Ishikawa (cell line): Measurements from ENCODE around the gene AEBP1.

Experiments used
- CEBPB ChIP-seq: IDR thresholded peaks from 2 replicates; pipeline ENCODE4 v1.6.1; 2012
- CREB1 ChIP-seq: IDR thresholded peaks from 2 replicates; pipeline ENCODE4 v1.6.1; 2012; ENCODE audit warnings: low read depth
- EGR1 ChIP-seq: IDR thresholded peaks from 2 replicates; pipeline ENCODE4 v1.6.1; 2012
- EP300 ChIP-seq: IDR thresholded peaks from 2 replicates; pipeline ENCODE4 v1.6.1; 2012; ENCODE audit warnings: borderline replicate concordance
- FOXM1 ChIP-seq: IDR thresholded peaks from 2 replicates; pipeline ENCODE4 v1.6.1; 2012; ENCODE audit warnings: low read depth, borderline replicate concordance
- MAX ChIP-seq: IDR thresholded peaks from 2 replicates; pipeline ENCODE4 v1.6.1; 2012
- NFIC ChIP-seq: IDR thresholded peaks from 2 replicates; pipeline ENCODE4 v1.6.1; 2012
- RAD21 ChIP-seq: IDR thresholded peaks from 2 replicates; pipeline ENCODE4 v1.6.1; 2012; ENCODE audit warnings: low read depth
- REST ChIP-seq: IDR thresholded peaks from 2 replicates; pipeline ENCODE4 v1.6.1; 2012; ENCODE audit warnings: low read depth, mild to moderate bottlenecking
- TAF1 ChIP-seq: IDR thresholded peaks from 2 replicates; pipeline ENCODE4 v1.6.1; 2012; ENCODE audit warnings: low read depth, mild to moderate bottlenecking
- TCF12 ChIP-seq: IDR thresholded peaks from 2 replicates; pipeline ENCODE4 v1.6.1; 2012; ENCODE audit warnings: low read depth
- TEAD4 ChIP-seq: IDR thresholded peaks from 2 replicates; pipeline ENCODE4 v1.6.1; 2012
- USF1 ChIP-seq: IDR thresholded peaks from 2 replicates; pipeline ENCODE4 v1.6.1; 2012
- YY1 ChIP-seq: IDR thresholded peaks from 2 replicates; pipeline ENCODE4 v1.6.1; 2012; ENCODE audit warnings: low read depth
- ZBTB7A ChIP-seq: IDR thresholded peaks from 2 replicates; pipeline ENCODE4 v1.6.1; 2012; ENCODE audit warnings: low read depth

The AEBP1 gene

GRCh38 chr7:44159824-44160630, 55.9 kb downstream of the AEBP1 start:
- TF ChIP-seq RAD21 (no peak), TAF1 (no peak), EP300 (no peak), REST (no peak), CEBPB (no peak), CREB1 (no peak), FOXM1 (no peak), ZBTB7A (no peak)

- TF ChIP-seq RAD21 (no peak), ZBTB7A (no peak), TCF12 (no peak), CREB1 (no peak), EGR1 (no peak), NFIC (no peak), CEBPB (no peak), FOXM1 (no peak), MAX (no peak), USF1 (no peak), TAF1 (no peak), TEAD4 (no peak)
Measured at GRCh38 chr7:44161371-44161770, 57.2 kb downstream of the AEBP1 start.

- TF ChIP-seq YY1 (no peak), ZBTB7A (no peak), NFIC (no peak), TCF12 (no peak), MAX (no peak), RAD21 (no peak), CEBPB (no peak), EP300 (no peak), EGR1 (no peak), USF1 (no peak), CREB1 (no peak), REST (no peak), TEAD4 (no peak), TAF1 (no peak), FOXM1 (no peak)
Measured at GRCh38 chr7:44162179-44162578, 58.0 kb downstream of the AEBP1 start.

- no peak for TF ChIP-seq EGR1
Measured at GRCh38 chr7:44162785-44163395, 58.7 kb downstream of the AEBP1 start.

GRCh38 chr7:44163591-44163990, 59.4 kb downstream of the AEBP1 start:
- TF ChIP-seq CREB1 (no peak), TCF12 (peak; percentile 73), RAD21 (no peak), TEAD4 (peak; percentile 89), ZBTB7A (no peak), NFIC (no peak), MAX (peak; percentile 91), USF1 (peak; percentile 53; the same call in 1 of the 2 replicates), CEBPB (no peak), TAF1 (no peak), REST (no peak), EGR1 (no peak), YY1 (0 out of 2 replicates have a peak, but pooled peaks have one; percentile 33), EP300 (peak; percentile 41; the same call in 1 of the 2 replicates), FOXM1 (peak; percentile 55; the same call in 1 of the 2 replicates)
